Stomach (tissue), 4 donors: ENCODE data around the gene MEX3B.

Experiments used
- POLR2A ChIP-seq, 4 donors: fragments of 450-650 bp; IDR thresholded peaks; one replicate each; pipeline ENCODE4 v1.6.1; 2016; ENCODE audit warnings: antibody characterized with exemption in 4 of 4, control low read depth in 2 of 4, mild to moderate bottlenecking in 1 of 4, moderate library complexity in 1 of 4
- POLR2AphosphoS5 ChIP-seq, 3 donors: sonication (generic); formaldehyde crosslinking; IDR thresholded peaks; one replicate each; pipeline ENCODE4 v1.6.1; 2016; ENCODE audit warnings: antibody characterized with exemption in 3 of 3
- TF ChIP-seq, protein P1 (sequence below), 7 experiments: fragments of 450-650 bp in 4 of 7; fragments of 200-600 bp in 3 of 7; sonication (generic) in 3 of 7; IDR thresholded peaks; one replicate each; pipeline ENCODE4 v1.5.1; 2016 to 2019; ENCODE audit warnings: antibody characterized with exemption in 7 of 7, control low read depth in 2 of 7, mild to moderate bottlenecking in 1 of 7

GRCh38 chr15:82017656-82018055, 28.2 kb downstream of the MEX3B start:
- TF ChIP-seq, protein P1, sequence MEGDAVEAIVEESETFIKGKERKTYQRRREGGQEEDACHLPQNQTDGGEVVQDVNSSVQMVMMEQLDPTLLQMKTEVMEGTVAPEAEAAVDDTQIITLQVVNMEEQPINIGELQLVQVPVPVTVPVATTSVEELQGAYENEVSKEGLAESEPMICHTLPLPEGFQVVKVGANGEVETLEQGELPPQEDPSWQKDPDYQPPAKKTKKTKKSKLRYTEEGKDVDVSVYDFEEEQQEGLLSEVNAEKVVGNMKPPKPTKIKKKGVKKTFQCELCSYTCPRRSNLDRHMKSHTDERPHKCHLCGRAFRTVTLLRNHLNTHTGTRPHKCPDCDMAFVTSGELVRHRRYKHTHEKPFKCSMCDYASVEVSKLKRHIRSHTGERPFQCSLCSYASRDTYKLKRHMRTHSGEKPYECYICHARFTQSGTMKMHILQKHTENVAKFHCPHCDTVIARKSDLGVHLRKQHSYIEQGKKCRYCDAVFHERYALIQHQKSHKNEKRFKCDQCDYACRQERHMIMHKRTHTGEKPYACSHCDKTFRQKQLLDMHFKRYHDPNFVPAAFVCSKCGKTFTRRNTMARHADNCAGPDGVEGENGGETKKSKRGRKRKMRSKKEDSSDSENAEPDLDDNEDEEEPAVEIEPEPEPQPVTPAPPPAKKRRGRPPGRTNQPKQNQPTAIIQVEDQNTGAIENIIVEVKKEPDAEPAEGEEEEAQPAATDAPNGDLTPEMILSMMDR (IDR thresholded peaks at IDR 0.05) = no peak
- TF ChIP-seq POLR2AphosphoS5 (IDR thresholded peaks at IDR 0.05) (no peak), POLR2A (IDR thresholded peaks at IDR 0.05) (no peak)
